ENCODE measurements around the gene NKD2. TPM values are rescaled to one million over a fixed set of nuclear protein-coding genes. Genes with fewer than 3 reads are reported as not detected.
"Not testable (repeated sequence)": the region's sequence is repeated elsewhere in the genome, so short reads cannot be mapped to it uniquely, and the experiment has no call there.

Gene NKD2
- total RNA-seq, 1 donor from 2014 or later = 3.3 TPM

GRCh38 chr5:1076406-1076805 lies 67.8 kb downstream of the NKD2 start:
- intact Hi-C loops (cut with micrococcal nuclease) = no loop called here
- Mint-ChIP-seq H3K4me3 (no peak overlapping the region), H3K27me3 (no peaks in the 10 kb centered on the region), H3K4me1 (no peaks in the 10 kb centered on the region), H3K36me3 (ENCODE audit: low read depth) (peaks cover 31% of the 10 kb centered on the region), H3K27ac (no peak overlapping the region), H3K9me3 (no peaks in the 10 kb centered on the region)
- DNase-seq = no peak

DNA sequence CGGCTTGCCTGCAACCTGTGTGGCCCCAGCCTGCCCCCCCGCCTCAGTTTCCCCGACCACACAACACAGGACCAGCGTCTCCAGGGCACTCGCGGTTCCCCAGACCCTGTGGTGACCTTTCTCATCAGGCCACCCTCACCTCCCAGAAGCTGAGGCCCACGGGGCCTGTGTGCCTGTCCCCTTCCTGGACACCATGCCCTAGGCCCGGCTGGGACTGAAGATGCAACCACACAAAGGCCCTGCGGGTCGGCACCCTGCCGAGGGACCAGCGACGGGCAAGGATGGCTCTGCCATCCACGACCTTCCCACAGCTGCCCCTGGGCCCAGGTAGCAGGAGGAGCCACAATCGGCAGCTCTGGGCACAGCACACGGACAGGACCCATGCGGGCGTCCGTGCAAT lies 68.4 kb downstream of the NKD2 start:
- peaks cover 32% of the 10 kb centered on the region for H3K36me3 Mint-ChIP-seq (ENCODE audit: low read depth)
- no peaks in the 10 kb centered on the region for H3K4me1 Mint-ChIP-seq
- H3K4me3 Mint-ChIP-seq = no peak overlapping the region
- intact Hi-C loops (cut with micrococcal nuclease) = no loop called here
- H3K9me3 Mint-ChIP-seq = no peaks in the 10 kb centered on the region
- H3K27me3 Mint-ChIP-seq = no peaks in the 10 kb centered on the region
- no peak for DNase-seq
- no peak overlapping the region for H3K27ac Mint-ChIP-seq

DNA sequence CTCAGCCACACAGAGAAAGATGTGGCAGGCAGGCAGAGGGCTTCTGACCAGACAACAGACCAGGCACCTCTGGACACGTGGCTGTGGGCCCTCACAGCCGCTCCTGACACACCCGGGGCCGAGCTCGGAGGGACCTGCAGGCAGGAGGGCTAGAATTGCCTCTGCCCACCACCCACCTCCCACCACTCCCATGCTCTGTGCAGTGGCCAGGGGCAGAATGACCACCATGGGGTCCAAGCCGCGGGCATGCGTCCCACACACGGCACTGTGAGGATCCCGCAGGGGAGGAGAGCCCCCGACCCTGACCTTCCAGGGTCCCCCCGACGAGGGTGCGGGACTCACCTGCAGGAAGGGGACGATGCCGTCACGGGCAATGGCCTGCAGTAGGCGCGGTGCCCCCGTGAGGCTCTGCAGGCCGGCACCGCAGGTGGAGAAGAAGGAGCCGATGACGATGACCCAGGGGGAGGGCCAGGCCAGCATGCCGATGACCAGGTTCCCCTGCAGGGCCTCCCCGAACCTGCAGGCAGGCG lies 69.0 kb downstream of the NKD2 start:
- DNase-seq = no peak
- Mint-ChIP-seq H3K27ac (no peak overlapping the region), H3K36me3 (ENCODE audit: low read depth) (peaks cover 32% of the 10 kb centered on the region), H3K4me3 (no peak overlapping the region), H3K4me1 (no peaks in the 10 kb centered on the region), H3K27me3 (no peaks in the 10 kb centered on the region), H3K9me3 (no peaks in the 10 kb centered on the region)
- intact Hi-C loops (cut with micrococcal nuclease) = no loop called here

DNA sequence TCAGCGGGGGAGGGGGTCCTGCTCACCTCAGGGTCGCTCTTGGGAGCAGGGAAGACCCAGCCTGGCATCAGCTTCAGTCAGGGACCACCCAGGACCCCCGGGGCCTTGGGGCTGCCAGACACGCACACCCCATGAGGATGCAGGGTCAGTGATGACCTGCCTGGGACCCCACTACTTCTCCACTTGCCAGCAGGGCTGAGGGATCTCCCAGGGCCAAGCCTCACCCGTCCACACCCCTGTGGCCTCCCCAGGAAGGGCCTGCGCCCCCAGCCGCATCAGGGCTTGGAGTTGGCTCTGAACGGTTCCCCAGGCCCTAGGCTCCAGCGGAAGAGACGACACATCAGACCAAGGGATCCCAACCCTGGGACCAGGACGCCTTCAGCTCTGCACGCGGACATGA lies 69.6 kb downstream of the NKD2 start:
- Mint-ChIP-seq H3K36me3 (ENCODE audit: low read depth) (peaks cover 34% of the 10 kb centered on the region), H3K27ac (no peak overlapping the region), H3K9me3 (no peaks in the 10 kb centered on the region), H3K4me1 (no peaks in the 10 kb centered on the region), H3K27me3 (no peaks in the 10 kb centered on the region), H3K4me3 (no peak overlapping the region)
- intact Hi-C loops (cut with micrococcal nuclease) = no loop called here
- no peak for DNase-seq

DNA sequence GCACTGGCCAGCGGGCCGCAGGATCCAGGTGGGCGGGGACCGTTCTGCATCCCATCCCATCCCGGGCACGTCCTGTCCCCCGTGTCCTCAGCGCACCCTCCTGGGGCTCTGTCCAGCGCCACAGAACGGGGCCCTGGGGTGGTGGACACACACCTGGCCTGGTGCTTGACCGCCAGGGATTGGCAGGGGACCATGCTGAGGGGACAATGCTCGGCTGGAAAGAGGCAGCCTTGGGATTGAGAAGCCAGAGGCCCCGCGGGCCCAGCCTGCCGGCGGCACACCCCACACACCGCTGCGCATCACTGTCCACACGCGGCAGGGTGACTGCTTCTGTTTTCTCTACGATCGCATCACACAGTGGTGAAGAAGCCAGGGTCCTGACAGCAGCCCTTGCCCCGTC lies 70.2 kb downstream of the NKD2 start:
- Mint-ChIP-seq H3K4me3 (no peak overlapping the region), H3K36me3 (ENCODE audit: low read depth) (peaks cover 35% of the 10 kb centered on the region), H3K27me3 (no peaks in the 10 kb centered on the region), H3K27ac (no peak overlapping the region), H3K9me3 (no peaks in the 10 kb centered on the region), H3K4me1 (no peaks in the 10 kb centered on the region)
- no peak for DNase-seq
- intact Hi-C loops (cut with micrococcal nuclease) = no loop called here

GRCh38 chr5:1079486-1079885 lies 70.9 kb downstream of the NKD2 start:
- Mint-ChIP-seq H3K27ac (no peak overlapping the region), H3K36me3 (ENCODE audit: low read depth) (peaks cover 37% of the 10 kb centered on the region)

DNA sequence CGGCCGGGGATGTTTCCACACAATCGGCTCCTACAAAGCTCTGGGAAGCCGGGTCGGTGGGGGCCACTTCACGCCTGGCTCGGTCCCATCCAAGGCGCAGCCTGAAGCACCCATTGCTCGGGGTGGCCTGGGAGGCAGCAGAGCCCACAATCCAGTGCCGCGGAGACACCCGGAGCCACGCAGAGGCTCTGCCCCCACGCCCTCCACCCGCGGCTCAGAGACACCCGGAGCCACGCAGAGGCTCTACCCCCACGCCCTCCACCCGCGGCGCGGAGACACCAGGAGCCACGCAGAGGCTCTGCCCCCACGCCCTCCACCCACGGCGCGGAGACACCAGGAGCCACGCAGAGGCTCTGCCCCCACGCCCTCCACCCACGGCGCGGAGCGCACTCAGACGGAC lies 71.4 kb downstream of the NKD2 start:
- Mint-ChIP-seq H3K4me3 (no peak overlapping the region), H3K36me3 (ENCODE audit: low read depth) (peaks cover 38% of the 10 kb centered on the region), H3K27me3 (no peaks in the 10 kb centered on the region), H3K27ac (no peak overlapping the region), H3K9me3 (no peaks in the 10 kb centered on the region), H3K4me1 (no peaks in the 10 kb centered on the region)
- intact Hi-C loops (cut with micrococcal nuclease) = no loop called here
- no peak for DNase-seq

More at GRCh38 chr5:1079486-1079885, 70.9 kb downstream of the NKD2 start:
- H3K27me3 Mint-ChIP-seq = no peaks in the 10 kb centered on the region
- intact Hi-C loops (cut with micrococcal nuclease) = no loop called here
- H3K4me3 Mint-ChIP-seq = no peak overlapping the region
- no peaks in the 10 kb centered on the region for H3K9me3 Mint-ChIP-seq
- no peaks in the 10 kb centered on the region for H3K4me1 Mint-ChIP-seq
- DNase-seq = no peak

GRCh38 chr5:1080432-1080831 lies 71.8 kb downstream of the NKD2 start:
- no peaks in the 10 kb centered on the region for H3K4me1 Mint-ChIP-seq
- no peak overlapping the region for H3K4me3 Mint-ChIP-seq
- H3K9me3 Mint-ChIP-seq = no peaks in the 10 kb centered on the region
- intact Hi-C loops (cut with micrococcal nuclease) = no loop called here
- peak overlapping the region; percentile 69 for H3K27ac Mint-ChIP-seq
- no peaks in the 10 kb centered on the region for H3K27me3 Mint-ChIP-seq
- DNase-seq = no peak
- peaks cover 38% of the 10 kb centered on the region for H3K36me3 Mint-ChIP-seq (ENCODE audit: low read depth)

GRCh38 chr5:1081519-1081918 lies 72.9 kb downstream of the NKD2 start:
- H3K36me3 Mint-ChIP-seq (ENCODE audit: low read depth) = peaks cover 37% of the 10 kb centered on the region
- H3K27ac Mint-ChIP-seq = peak overlapping the region; percentile 68
- no peaks in the 10 kb centered on the region for H3K27me3 Mint-ChIP-seq
- H3K4me3 Mint-ChIP-seq = no peak overlapping the region
- intact Hi-C loops (cut with micrococcal nuclease) = no loop called here
- H3K9me3 Mint-ChIP-seq = no peaks in the 10 kb centered on the region
- no peak for DNase-seq
- H3K4me1 Mint-ChIP-seq = no peaks in the 10 kb centered on the region

- DNase-seq; H3K4me1 Mint-ChIP-seq; H3K4me3 Mint-ChIP-seq; H3K9me3 Mint-ChIP-seq; intact Hi-C loops (cut with micrococcal nuclease); H3K27ac Mint-ChIP-seq; H3K27me3 Mint-ChIP-seq: not testable (repeated sequence)
- peaks cover 36% of the 10 kb centered on the region for H3K36me3 Mint-ChIP-seq (ENCODE audit: low read depth)
Measured at GRCh38 chr5:1083026-1083425, 74.4 kb downstream of the NKD2 start.

DNA sequence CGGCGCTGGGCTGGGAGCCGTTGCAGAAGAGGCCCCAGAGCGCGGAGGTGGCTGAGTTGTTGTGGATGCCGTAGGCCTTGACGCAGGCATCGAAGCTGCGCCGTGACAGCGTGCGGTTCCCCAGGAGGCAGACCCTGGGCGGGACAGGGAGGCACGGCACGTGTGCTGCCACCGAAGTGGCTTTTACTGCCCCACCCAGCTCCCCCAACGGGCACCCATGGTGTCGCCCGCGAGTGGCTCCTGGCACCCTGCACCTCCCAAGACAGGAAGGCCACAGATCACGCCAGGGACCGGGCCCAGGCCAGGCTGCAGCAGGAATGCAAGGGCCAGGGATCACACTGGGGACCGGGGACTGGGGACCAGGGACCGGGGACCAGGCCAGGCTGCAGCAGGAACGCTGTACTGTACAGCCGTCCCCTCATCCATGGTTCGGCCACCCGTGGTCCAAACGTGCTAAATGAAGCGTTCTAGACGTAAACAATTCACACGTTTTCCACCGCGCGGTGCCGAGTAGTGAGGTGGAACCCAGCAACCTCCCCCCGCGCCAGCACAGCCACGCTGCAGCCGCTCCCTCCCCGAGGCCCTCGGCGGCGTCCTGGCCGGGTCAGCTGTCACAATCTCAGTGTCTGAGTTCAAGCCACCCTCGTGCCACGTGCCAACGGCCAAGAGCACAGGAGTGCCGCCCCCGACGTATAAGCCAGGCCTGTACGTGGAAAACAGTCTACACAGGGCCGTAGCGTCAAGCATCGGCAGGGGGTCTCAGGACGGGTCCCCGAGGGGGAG lies 75.4 kb downstream of the NKD2 start:
- H3K4me3 Mint-ChIP-seq = no peak overlapping the region

GRCh38 chr5:1085391-1085790 lies 76.8 kb downstream of the NKD2 start:
- Mint-ChIP-seq H3K36me3 (ENCODE audit: low read depth) (peaks cover 30% of the 10 kb centered on the region), H3K4me1 (peaks cover 2% of the 10 kb centered on the region), H3K27me3 (no peaks in the 10 kb centered on the region), H3K4me3 (no peak overlapping the region), H3K9me3 (no peaks in the 10 kb centered on the region), H3K27ac (no peak overlapping the region)
- intact Hi-C loops (cut with micrococcal nuclease) = no loop called here
- DNase-seq = no peak

More for the DNA sequence above, 75.4 kb downstream of the NKD2 start:
- Mint-ChIP-seq H3K9me3 (no peaks in the 10 kb centered on the region), H3K36me3 (ENCODE audit: low read depth) (peaks cover 32% of the 10 kb centered on the region), H3K27me3 (no peaks in the 10 kb centered on the region), H3K4me1 (no peaks in the 10 kb centered on the region), H3K27ac (peak overlapping the region; percentile 37)
- intact Hi-C loops (cut with micrococcal nuclease) = no loop called here
- DNase-seq = no peak

- H3K36me3 Mint-ChIP-seq (ENCODE audit: low read depth) = peaks cover 25% of the 10 kb centered on the region
- H3K4me3 Mint-ChIP-seq = no peak overlapping the region
- H3K9me3 Mint-ChIP-seq = no peaks in the 10 kb centered on the region
- DNase-seq = no peak
- no peak overlapping the region for H3K27ac Mint-ChIP-seq
- H3K27me3 Mint-ChIP-seq = no peaks in the 10 kb centered on the region
- intact Hi-C loops (cut with micrococcal nuclease) = no loop called here
- H3K4me1 Mint-ChIP-seq = peaks cover 2% of the 10 kb centered on the region
Measured at GRCh38 chr5:1086137-1086536, 77.5 kb downstream of the NKD2 start.

- intact Hi-C loops (cut with micrococcal nuclease) = no loop called here
- H3K4me3 Mint-ChIP-seq = no peak overlapping the region
- no peak overlapping the region for H3K27ac Mint-ChIP-seq
- H3K36me3 Mint-ChIP-seq (ENCODE audit: low read depth) = peaks cover 23% of the 10 kb centered on the region
- H3K4me1 Mint-ChIP-seq = peaks cover 2% of the 10 kb centered on the region
- H3K27me3 Mint-ChIP-seq = no peaks in the 10 kb centered on the region
- DNase-seq = no peak
- no peaks in the 10 kb centered on the region for H3K9me3 Mint-ChIP-seq
Measured at GRCh38 chr5:1086871-1087270, 78.3 kb downstream of the NKD2 start.

DNA sequence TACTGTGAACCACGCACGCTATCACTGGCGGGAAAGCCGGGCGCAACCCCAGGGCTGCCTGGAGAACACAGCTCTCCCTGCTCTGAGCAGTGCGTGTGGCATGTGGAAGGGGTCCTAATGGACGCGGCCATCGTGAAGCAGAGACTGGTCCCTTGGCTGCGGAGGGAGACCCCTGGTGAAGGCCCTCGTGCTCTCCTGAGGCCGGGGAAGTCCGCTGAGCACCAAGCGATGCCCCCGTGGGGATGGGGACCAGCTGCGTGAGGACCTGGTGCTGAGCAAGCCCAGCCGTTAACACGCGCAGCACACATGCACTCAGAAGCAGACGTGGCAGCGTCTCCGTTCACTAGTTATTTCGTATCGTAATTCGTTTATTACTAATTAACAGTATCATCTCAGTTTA lies 78.8 kb downstream of the NKD2 start:
- peaks cover 2% of the 10 kb centered on the region for H3K4me1 Mint-ChIP-seq
- intact Hi-C loops (cut with micrococcal nuclease) = no loop called here
- H3K27me3 Mint-ChIP-seq = no peaks in the 10 kb centered on the region
- DNase-seq = no peak
- H3K36me3 Mint-ChIP-seq (ENCODE audit: low read depth) = peaks cover 25% of the 10 kb centered on the region
- no peaks in the 10 kb centered on the region for H3K9me3 Mint-ChIP-seq
- H3K27ac Mint-ChIP-seq = no peak overlapping the region
- H3K4me3 Mint-ChIP-seq = no peak overlapping the region
